Breast epithelium (tissue), 4 donors: ENCODE results near the gene UBXN11. TPM values are rescaled to one million over a fixed set of nuclear protein-coding genes. Genes with fewer than 3 reads are reported as not detected.
"Not testable (repeated sequence)": the region's sequence is repeated elsewhere in the genome, so short reads cannot be mapped to it uniquely, and the experiment has no call there.

ENCODE experiments used
- DNase-seq, 2 donors: peaks; one replicate each; pipeline ENCODE4 v3.0.0-alpha.2; 2019; ENCODE audit warnings: low spot score in 2 of 2
- H3K27ac ChIP-seq, 2 donors: fragments of 200-600 bp; sonication (generic) in 1 of 2; one replicate each; pipeline ENCODE4 v1.5.1; 2016 to 2019; ENCODE audit warnings: mild to moderate bottlenecking in 1 of 2
- H3K27me3 ChIP-seq, 2 donors: fragments of 200-600 bp; sonication (generic) in 1 of 2; one replicate each; pipeline versions ENCODE4 v1.5.1 to v1.6.0; 2017 to 2019; ENCODE audit warnings: control low read depth in 1 of 2, mild to moderate bottlenecking in 1 of 2
- H3K36me3 ChIP-seq: fragments of 200-600 bp; one replicate; pipeline ENCODE4 v1.5.1; 2019
- H3K4me1 ChIP-seq, 2 donors: fragments of 200-600 bp; sonication (generic); one replicate each; pipeline ENCODE4 v1.5.1; 2016 to 2019; ENCODE audit warnings: control low read depth in 1 of 2
- H3K4me3 ChIP-seq, 3 donors: fragments of 200-600 bp; sonication (generic); 1 replicate in 2 of 3; 2 replicates in 1 of 3; pipeline ENCODE4 v1.5.1; 2016 to 2019; ENCODE audit warnings: mild to moderate bottlenecking in 3 of 3, moderate library complexity in 2 of 3
- H3K9me3 ChIP-seq, 2 donors: fragments of 200-600 bp; sonication (generic) in 1 of 2; one replicate each; pipeline ENCODE4 v1.5.1; 2016 to 2019; ENCODE audit warnings: control low read depth in 1 of 2
- CTCF ChIP-seq, 3 donors: fragments of 450-650 bp; IDR thresholded peaks; one replicate each; pipeline ENCODE4 v1.5.1; 2016 to 2017; ENCODE audit warnings: antibody characterized with exemption in 3 of 3, mild to moderate bottlenecking in 3 of 3, moderate library complexity in 3 of 3
- POLR2A ChIP-seq: fragments of 450-650 bp; IDR thresholded peaks from one replicate; pipeline ENCODE4 v1.6.1; 2016; ENCODE audit warnings: antibody characterized with exemption, mild to moderate bottlenecking, moderate library complexity
- POLR2AphosphoS5 ChIP-seq, 3 donors: sonication (generic); formaldehyde crosslinking; IDR thresholded peaks; one replicate each; pipeline ENCODE4 v1.6.1; 2017; ENCODE audit warnings: antibody characterized with exemption in 3 of 3
- intact Hi-C: fragments of 100-400 bp; cut with DNase I; formaldehyde crosslinking; loops from one replicate; pipeline ENCODE4 v1.15.1; 2023; ENCODE audit warnings: low total_unique reads
- total RNA-seq, 3 donors: library from RNA; depleted of rRNA; stranded (reverse); fragments of >200 nt; gene quantifications; one replicate each; pipeline ENCODE4 v1.1.0, GENCODE V29; 2016

UBXN11 gene
- total RNA-seq, 3 donors from 2014 or later, result 15.0 to 25.5 (median 24.9) TPM

GRCh38 chr1:26315874-26316850 is 9.7 kb upstream of the UBXN11 start:
- Histone ChIP-seq H3K4me1 (peaks cover 0 to under 1% of the 10 kb centered on the region in 2 donors), H3K36me3 (no peaks in the 10 kb centered on the region), H3K4me3 (no peak overlapping the region), H3K9me3 (no peaks in the 10 kb centered on the region), H3K27ac (no peak overlapping the region), H3K27me3 (no peaks in the 10 kb centered on the region)
- TF ChIP-seq POLR2AphosphoS5 (IDR thresholded peaks at IDR 0.05), result no peak
- TF ChIP-seq CTCF (IDR thresholded peaks at IDR 0.05), result no peak
- TF ChIP-seq POLR2A, result no peak
- intact Hi-C loops, result no loop called here
- no peak for DNase-seq

DNA sequence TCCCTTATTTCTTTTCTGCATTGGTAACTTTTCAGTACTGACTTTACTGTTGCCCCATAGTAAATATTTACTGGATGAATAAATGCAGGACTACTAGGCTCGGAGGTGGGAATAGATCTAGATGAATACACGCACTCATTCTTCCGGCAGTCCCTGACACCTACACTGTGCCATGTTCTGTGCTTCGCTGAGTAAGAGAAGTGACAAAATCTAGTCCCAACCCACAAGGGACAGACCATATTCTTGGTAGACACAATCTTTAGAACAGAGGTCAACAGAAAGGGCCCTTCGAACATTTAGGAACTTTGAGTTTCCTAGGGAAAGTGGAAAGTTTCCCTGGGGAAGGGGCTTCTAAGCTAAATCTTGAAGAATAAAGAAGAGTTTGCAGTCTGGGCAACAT is 8.1 kb upstream of the UBXN11 start:
- Histone ChIP-seq H3K27ac (no peak overlapping the region), H3K4me3 (no peak overlapping the region), H3K4me1 (no peaks in the 10 kb centered on the region), H3K36me3 (no peaks in the 10 kb centered on the region), H3K27me3 (no peaks in the 10 kb centered on the region), H3K9me3 (no peaks in the 10 kb centered on the region)
- intact Hi-C loops, result no loop called here
- no peak for DNase-seq
- TF ChIP-seq CTCF (IDR thresholded peaks at IDR 0.05) (no peak), POLR2A (no peak), POLR2AphosphoS5 (IDR thresholded peaks at IDR 0.05) (no peak)

DNA sequence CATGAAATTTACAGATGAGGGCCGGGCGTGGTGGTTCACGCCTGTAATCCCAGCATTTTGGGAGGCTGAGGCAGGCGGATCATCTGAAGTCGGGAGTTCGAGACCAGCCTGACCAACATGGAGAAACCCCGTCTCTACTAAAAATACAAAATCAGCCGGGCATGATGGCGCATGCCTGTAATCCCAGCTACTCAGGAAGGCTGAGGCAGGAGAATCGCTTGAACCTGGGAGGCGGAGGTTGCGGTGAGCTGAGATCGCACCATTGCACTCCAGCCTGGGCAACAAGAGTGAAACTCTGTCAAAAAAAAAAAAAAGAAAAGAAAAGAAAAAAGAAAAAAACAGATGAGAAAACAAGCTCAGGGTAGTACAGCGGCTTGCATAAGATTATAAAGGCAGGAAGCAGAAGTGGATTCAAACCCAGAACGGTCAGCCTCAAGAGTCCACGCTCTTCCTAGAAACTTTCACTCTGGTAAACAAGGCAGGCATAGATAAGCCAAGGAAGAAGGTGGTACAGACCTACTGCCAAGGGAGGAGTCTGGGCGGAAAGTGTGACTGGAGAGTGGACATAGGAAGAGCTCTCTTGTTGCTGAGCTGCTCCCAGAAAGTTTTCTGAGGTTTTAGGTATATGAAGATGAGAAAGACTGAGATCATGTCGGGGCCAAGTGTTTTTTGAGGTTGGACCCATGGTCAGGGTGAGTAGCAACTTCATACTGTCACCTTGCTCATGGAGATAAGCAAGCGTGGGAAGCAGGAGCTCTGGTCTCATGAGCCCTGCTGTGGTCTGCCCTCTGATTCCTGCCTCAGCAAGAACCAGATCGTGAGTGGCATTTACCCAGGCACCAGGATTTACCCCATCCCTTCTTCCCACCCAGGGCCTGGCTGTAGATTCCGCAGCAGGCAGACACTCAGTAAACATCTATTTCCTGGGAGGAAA is 1.8 kb upstream of the UBXN11 start:
- H3K27ac ChIP-seq, H3K27me3 ChIP-seq, intact Hi-C loops, H3K9me3 ChIP-seq, H3K4me3 ChIP-seq, DNase-seq, H3K36me3 ChIP-seq, H3K4me1 ChIP-seq: not testable (repeated sequence)

DNA sequence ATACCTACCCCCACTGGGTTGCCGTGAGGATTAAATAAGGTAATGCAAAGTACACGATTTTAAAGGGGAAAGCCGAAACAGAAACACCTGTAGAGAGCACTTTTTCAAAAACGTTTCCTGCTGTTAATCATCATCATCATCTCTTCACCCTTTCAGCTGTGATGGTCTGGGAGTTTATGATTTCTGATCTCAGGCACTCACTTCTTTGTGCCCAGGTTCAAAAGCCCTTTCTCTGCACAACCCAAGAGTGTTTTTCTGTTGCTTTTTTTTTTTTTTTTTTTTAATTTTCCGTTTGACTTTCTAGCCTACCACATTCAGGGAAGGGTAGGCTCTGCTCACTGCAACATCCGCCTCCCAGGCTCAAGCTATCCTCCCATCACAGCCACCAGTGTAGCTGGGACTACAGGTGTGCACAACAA is 936 bp upstream of the UBXN11 start:
- peak overlapping the region in 1 of 2 donors; percentile 56 for H3K27ac ChIP-seq

More for the DNA sequence above, 936 bp upstream of the UBXN11 start:
- Histone ChIP-seq H3K4me1 (peaks cover 0 to 8% of the 10 kb centered on the region in 2 donors), H3K36me3 (no peaks in the 10 kb centered on the region), H3K4me3 (peak overlapping the region in 2 of 3 donors; percentile 77 to 84), H3K27me3 (no peaks in the 10 kb centered on the region), H3K9me3 (no peaks in the 10 kb centered on the region)
- intact Hi-C loops, result no loop called here
- DNase-seq, result no peak
- no peak for TF ChIP-seq POLR2A
- TF ChIP-seq CTCF (IDR thresholded peaks at IDR 0.05), result no peak
- no peak for TF ChIP-seq POLR2AphosphoS5 (IDR thresholded peaks at IDR 0.05)
